ENCODE data around the gene ARHGAP26.

Gene ARHGAP26

DNA sequence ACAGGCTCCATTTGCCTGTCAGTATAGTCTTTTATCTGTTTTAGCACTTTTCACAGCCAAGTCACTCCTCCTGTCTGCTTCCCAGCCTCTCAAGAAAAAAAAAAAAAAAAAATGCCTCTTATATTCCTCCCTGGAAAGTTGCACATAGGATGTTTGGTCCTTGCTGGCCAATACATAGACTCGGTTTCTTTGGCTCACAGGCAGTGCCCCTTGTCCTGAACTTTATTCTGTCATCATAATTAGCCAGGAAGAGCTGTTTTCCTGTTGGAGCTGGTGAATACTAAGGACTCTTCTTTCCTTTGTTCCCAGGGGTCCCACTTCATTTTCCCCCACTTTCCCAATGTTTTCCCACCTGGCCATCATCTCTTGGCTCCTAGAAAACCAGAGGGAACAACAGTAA is 442.1 kb downstream of the ARHGAP26 start:
- peaks cover 51% of the 10 kb centered on the region for H3K4me1 ChIP-seq (ENCODE audit: control insufficient read depth, low read length)
- no peak overlapping the region for H3K4me2 ChIP-seq (ENCODE audit: low read length)
- no peak for TF ChIP-seq CTCF (IDR thresholded peaks at IDR 0.05; ENCODE audit: low read depth, low read length, poor library complexity, severe bottlenecking)
- TF ChIP-seq EZH2phosphoT487 (IDR thresholded peaks at IDR 0.05; ENCODE audit: borderline replicate concordance, low read length), result no peak
- H3K79me2 ChIP-seq (ENCODE audit: control insufficient read depth, low read length), result no peaks in the 10 kb centered on the region
- no peaks in the 10 kb centered on the region for H3K9me3 ChIP-seq (ENCODE audit: control insufficient read depth, insufficient read depth, low read length)
- H3K4me3 ChIP-seq (ENCODE audit: low read length), result no peak overlapping the region
- H3K9me2 ChIP-seq (replicated peaks; ENCODE audit: control insufficient read depth, low read length), result no peaks in the 10 kb centered on the region
- no peak overlapping the region for H3K27ac ChIP-seq (ENCODE audit: low read depth, low read length)
- H3K27me3 ChIP-seq (ENCODE audit: control insufficient read depth, low read length), result no peaks in the 10 kb centered on the region
- no peaks in the 10 kb centered on the region for H4K20me1 ChIP-seq (ENCODE audit: control insufficient read depth, insufficient read depth, low read depth, low read length)
- no peaks in the 10 kb centered on the region for H3K36me3 ChIP-seq (ENCODE audit: control insufficient read depth, low read length)
- peaks cover 6% of the 10 kb centered on the region; the same call in 1 of the 2 replicates for H3F3A ChIP-seq (ENCODE audit: control insufficient read depth, insufficient read depth)

GRCh38 chr5:143213231-143213850 is 443.2 kb downstream of the ARHGAP26 start:
- Histone ChIP-seq H3K9me2 (replicated peaks; ENCODE audit: control insufficient read depth, low read length) (no peaks in the 10 kb centered on the region), H3K9me3 (ENCODE audit: control insufficient read depth, insufficient read depth, low read length) (no peaks in the 10 kb centered on the region), H3K4me2 (ENCODE audit: low read length) (peak overlapping the region; percentile 52), H3K4me1 (ENCODE audit: control insufficient read depth, low read length) (peaks cover 62% of the 10 kb centered on the region), H3K27ac (ENCODE audit: low read depth, low read length) (peak overlapping the region; percentile 45), H3K27me3 (ENCODE audit: control insufficient read depth, low read length) (no peaks in the 10 kb centered on the region), H3K36me3 (ENCODE audit: control insufficient read depth, low read length) (0 out of 2 replicates have a peak, but pooled peaks cover 2% of the 10 kb centered on the region), H4K20me1 (ENCODE audit: control insufficient read depth, insufficient read depth, low read depth, low read length) (no peaks in the 10 kb centered on the region), H3K4me3 (ENCODE audit: low read length) (peak overlapping the region; percentile 28), H3K79me2 (ENCODE audit: control insufficient read depth, low read length) (no peaks in the 10 kb centered on the region), H3F3A (ENCODE audit: control insufficient read depth, insufficient read depth) (peaks cover 6% of the 10 kb centered on the region; the same call in 1 of the 2 replicates)
- no peak for TF ChIP-seq EZH2phosphoT487 (IDR thresholded peaks at IDR 0.05; ENCODE audit: borderline replicate concordance, low read length)
- no peak for TF ChIP-seq CTCF (IDR thresholded peaks at IDR 0.05; ENCODE audit: low read depth, low read length, poor library complexity, severe bottlenecking)

GRCh38 chr5:143213851-143214363 is 443.7 kb downstream of the ARHGAP26 start:
- H3K4me3 ChIP-seq (ENCODE audit: low read length), result peak overlapping the region; percentile 34
- H4K20me1 ChIP-seq (ENCODE audit: control insufficient read depth, insufficient read depth, low read depth, low read length), result no peaks in the 10 kb centered on the region
- peaks cover 67% of the 10 kb centered on the region for H3K4me1 ChIP-seq (ENCODE audit: control insufficient read depth, low read length)
- no peaks in the 10 kb centered on the region for H3K79me2 ChIP-seq (ENCODE audit: control insufficient read depth, low read length)
- no peak for TF ChIP-seq CTCF (IDR thresholded peaks at IDR 0.05; ENCODE audit: low read depth, low read length, poor library complexity, severe bottlenecking)
- TF ChIP-seq EZH2phosphoT487 (IDR thresholded peaks at IDR 0.05; ENCODE audit: borderline replicate concordance, low read length), result no peak
- H3K27me3 ChIP-seq (ENCODE audit: control insufficient read depth, low read length), result no peaks in the 10 kb centered on the region
- peaks cover 6% of the 10 kb centered on the region; the same call in 1 of the 2 replicates for H3F3A ChIP-seq (ENCODE audit: control insufficient read depth, insufficient read depth)
- H3K27ac ChIP-seq (ENCODE audit: low read depth, low read length), result peak overlapping the region; percentile 45; the same call in 1 of the 2 replicates
- H3K36me3 ChIP-seq (ENCODE audit: control insufficient read depth, low read length), result 0 out of 2 replicates have a peak, but pooled peaks cover 5% of the 10 kb centered on the region
- H3K4me2 ChIP-seq (ENCODE audit: low read length), result peak overlapping the region; percentile 52
- no peaks in the 10 kb centered on the region for H3K9me2 ChIP-seq (replicated peaks; ENCODE audit: control insufficient read depth, low read length)
- H3K9me3 ChIP-seq (ENCODE audit: control insufficient read depth, insufficient read depth, low read length), result no peaks in the 10 kb centered on the region

Data from DOHH2 (cell line).